GM12875 (cell line): ENCODE data around the gene PLCB1.

ENCODE experiments used
- H3K4me3 ChIP-seq: one replicate; pipeline ENCODE4 v1.5.1; 2011; ENCODE audit warnings: low read depth, low read length, control low read depth
- CTCF ChIP-seq: IDR thresholded peaks from 2 replicates; pipeline ENCODE4 v1.5.1; 2011; ENCODE audit warnings: low read depth, mild to moderate bottlenecking, control low read depth, inconsistent platforms, low read length, moderate library complexity, borderline replicate concordance; ENCODE audit not compliant: insufficient read depth

Gene PLCB1

GRCh38 chr20:8246716-8247115 is 114.7 kb downstream of the PLCB1 start:
- no peak overlapping the region for H3K4me3 ChIP-seq
- TF ChIP-seq CTCF = no peak

GRCh38 chr20:8248051-8248450 is 116.0 kb downstream of the PLCB1 start:
- TF ChIP-seq CTCF = no peak
- no peak overlapping the region for H3K4me3 ChIP-seq

GRCh38 chr20:8249634-8250033 is 117.6 kb downstream of the PLCB1 start:
- H3K4me3 ChIP-seq = no peak overlapping the region
- TF ChIP-seq CTCF = no peak

GRCh38 chr20:8250539-8251200 is 118.6 kb downstream of the PLCB1 start:
- TF ChIP-seq CTCF = no peak
- H3K4me3 ChIP-seq = no peak overlapping the region

- TF ChIP-seq CTCF = no peak
- H3K4me3 ChIP-seq = no peak overlapping the region
Measured at GRCh38 chr20:8251201-8251575, 119.1 kb downstream of the PLCB1 start.

GRCh38 chr20:8254911-8255582 is 123.0 kb downstream of the PLCB1 start:
- H3K4me3 ChIP-seq = no peak overlapping the region
- no peak for TF ChIP-seq CTCF
